Astrocyte (in vitro differentiated cells and primary cell): ENCODE measurements around the gene EFNA5.

Source experiments
- CTCF ChIP-seq: IDR thresholded peaks from 2 replicates; pipeline ENCODE4 v1.5.1; 2011; ENCODE audit warnings: low read depth, mild to moderate bottlenecking, inconsistent platforms, low read length, moderate library complexity; ENCODE audit not compliant: insufficient read depth
- EZH2 ChIP-seq: IDR thresholded peaks from 2 replicates; pipeline ENCODE4 v1.6.1; 2012; ENCODE audit warnings: mild to moderate bottlenecking, low read length, inconsistent platforms; ENCODE audit not compliant: insufficient read depth

GRCh38 chr5:107646418-107646817 lies 24.3 kb downstream of the EFNA5 start:
- TF ChIP-seq CTCF (no peak), EZH2 (no peak)
